GM12874 (cell line): ENCODE data around the gene SPATA19.

Experiments used
- TF ChIP-seq, protein P1 (sequence below): IDR thresholded peaks from 2 replicates; pipeline ENCODE4 v1.5.1; 2011; ENCODE audit warnings: low read depth, mild to moderate bottlenecking, control low read depth, low read length, moderate library complexity; ENCODE audit not compliant: insufficient read depth

The SPATA19 gene

DNA sequence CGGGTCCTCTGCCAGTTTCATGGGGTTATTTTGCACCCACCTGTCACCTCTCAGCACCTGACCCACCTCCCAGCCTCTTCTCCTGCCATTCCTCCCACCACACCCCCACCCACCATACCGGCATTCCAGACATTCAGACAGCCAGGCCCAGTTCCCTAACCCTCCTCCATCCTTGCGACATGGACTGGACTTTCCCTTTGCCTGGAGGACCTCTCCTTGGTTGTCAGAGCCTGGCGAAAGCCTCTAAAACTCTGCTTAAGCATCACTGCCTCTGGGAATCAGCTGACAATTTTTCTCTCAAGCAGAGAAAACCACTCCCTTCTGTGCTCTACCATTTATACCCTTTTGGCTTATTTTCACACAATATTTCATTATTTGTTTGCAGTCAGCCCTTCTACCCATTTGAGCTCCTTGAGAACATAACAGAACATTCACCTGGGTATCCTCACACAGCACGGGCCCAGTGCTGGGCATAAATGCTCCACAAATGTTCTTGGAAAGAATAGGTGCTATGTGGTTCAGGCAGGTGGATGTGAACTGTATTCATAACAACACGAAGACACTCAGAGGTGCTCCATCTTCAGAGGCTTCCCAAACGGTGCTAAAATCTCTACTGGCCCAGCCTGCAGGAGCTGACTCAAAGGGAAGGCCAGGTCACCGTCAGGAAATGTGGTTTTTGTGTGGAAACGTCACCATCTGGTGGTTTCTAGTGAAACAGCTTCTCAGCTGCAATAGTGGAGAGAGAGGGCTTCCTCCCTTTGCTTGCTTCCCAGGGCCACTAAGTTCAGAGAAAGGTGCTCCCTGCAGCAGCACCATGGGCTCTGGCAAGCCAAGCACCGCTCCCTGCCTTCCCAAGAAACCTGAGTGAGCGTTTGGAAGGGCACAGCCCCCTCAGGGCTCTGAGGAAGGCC, 10.4 kb downstream of the SPATA19 start:
- TF ChIP-seq, protein P1, sequence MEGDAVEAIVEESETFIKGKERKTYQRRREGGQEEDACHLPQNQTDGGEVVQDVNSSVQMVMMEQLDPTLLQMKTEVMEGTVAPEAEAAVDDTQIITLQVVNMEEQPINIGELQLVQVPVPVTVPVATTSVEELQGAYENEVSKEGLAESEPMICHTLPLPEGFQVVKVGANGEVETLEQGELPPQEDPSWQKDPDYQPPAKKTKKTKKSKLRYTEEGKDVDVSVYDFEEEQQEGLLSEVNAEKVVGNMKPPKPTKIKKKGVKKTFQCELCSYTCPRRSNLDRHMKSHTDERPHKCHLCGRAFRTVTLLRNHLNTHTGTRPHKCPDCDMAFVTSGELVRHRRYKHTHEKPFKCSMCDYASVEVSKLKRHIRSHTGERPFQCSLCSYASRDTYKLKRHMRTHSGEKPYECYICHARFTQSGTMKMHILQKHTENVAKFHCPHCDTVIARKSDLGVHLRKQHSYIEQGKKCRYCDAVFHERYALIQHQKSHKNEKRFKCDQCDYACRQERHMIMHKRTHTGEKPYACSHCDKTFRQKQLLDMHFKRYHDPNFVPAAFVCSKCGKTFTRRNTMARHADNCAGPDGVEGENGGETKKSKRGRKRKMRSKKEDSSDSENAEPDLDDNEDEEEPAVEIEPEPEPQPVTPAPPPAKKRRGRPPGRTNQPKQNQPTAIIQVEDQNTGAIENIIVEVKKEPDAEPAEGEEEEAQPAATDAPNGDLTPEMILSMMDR: peak; percentile 69

- TF ChIP-seq, protein P1: no peak
Measured at GRCh38 chr11:133833898-133834681, 11.2 kb downstream of the SPATA19 start.

- TF ChIP-seq, protein P1: no peak
Measured at GRCh38 chr11:133832991-133833897, 12.1 kb downstream of the SPATA19 start.

GRCh38 chr11:133832096-133832990, 13.0 kb downstream of the SPATA19 start:
- TF ChIP-seq, protein P1: no peak

DNA sequence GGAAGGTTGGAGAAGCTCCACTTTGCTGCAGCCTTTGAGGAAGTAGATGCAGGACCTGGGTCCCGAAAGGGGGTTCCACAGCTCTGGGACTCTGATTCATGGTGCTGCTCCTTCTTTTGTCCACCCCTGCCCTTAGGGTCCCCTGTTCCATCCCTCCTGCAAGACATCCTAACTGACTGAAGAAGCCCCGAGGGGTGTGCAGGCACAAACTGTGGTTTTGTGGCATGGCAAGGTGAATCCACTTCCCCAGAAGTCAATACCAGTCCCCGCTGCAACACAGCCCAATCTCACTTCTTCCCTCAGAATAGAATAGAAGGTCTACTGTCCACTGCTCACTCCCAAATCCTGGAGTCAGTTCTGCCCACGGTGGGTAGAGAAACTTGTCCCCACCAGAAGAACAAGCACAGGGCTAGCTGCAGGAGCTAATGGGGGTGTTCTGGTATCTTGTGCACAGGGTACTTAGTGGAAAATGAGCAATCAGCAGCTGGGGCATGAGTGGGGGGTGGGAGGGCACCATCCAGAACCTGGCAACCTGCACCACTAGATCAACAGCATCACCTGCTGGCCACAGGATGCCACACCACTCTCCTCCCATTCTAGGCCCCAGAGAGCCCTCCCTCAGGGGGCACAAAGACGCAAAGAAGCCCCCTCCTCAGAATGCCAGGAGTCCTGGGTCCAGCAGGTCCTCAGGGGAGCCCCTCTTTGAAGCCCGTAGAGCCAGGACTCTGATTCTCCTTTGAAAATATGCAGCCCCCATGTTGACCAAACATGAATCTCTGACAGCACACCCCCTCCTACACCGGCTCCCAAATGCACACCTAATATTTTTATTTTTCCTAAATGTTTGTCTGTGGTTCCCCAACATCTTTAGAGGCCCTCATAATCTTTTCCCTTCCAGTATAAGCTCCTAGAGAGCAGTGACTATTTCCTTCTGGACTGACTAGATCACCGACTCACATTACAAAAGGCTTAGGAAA, 14.1 kb downstream of the SPATA19 start:
- TF ChIP-seq, protein P1: peak; percentile 48

DNA sequence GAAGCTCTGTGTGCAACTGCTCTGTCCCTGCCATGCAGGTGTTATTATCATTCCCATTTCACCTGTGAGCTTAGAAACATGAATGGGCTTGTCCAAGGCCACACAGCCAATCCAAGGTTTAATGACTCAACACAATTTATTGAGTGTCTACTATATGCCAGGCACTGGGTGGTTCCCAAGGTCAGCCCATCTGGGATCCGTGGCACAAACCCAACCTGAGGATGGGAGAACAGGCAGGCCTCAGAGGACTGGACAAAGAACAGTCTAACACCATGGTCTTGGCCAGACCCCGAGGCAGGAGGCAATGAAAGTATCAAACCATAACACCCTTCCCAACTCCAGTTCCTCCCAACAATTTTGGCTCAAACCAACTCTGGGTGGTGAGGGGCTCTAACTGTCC, 15.7 kb downstream of the SPATA19 start:
- TF ChIP-seq, protein P1: no peak
